ENCODE data around the gene GGACT. TPM values are rescaled to one million over a fixed set of nuclear protein-coding genes. Genes with fewer than 3 reads are reported as not detected.

Gene GGACT
- total RNA-seq, 2 donors from 2014 or later = 4.2 to 7.7 TPM

- no peaks in the 10 kb centered on the region for H3K36me3 Mint-ChIP-seq
- peak overlapping the region; percentile 55 for H3K4me3 Mint-ChIP-seq
- ATAC-seq (no peak), DNase-seq (ENCODE audit: low spot score) (no peak)
- peaks cover 22 to 34% of the 10 kb centered on the region in 2 donors for H3K4me1 Mint-ChIP-seq (ENCODE audit: low read depth in 2 of 2)
- H3K27me3 Mint-ChIP-seq = no peaks in the 10 kb centered on the region
- no peaks in the 10 kb centered on the region for H3K9me3 Mint-ChIP-seq
- H3K27ac Mint-ChIP-seq = peak overlapping the region in 1 of 2 donors; percentile 75
Measured at GRCh38 chr13:100497389-100497788, 91.2 kb downstream of the GGACT start.

GRCh38 chr13:100495455-100495854 is 93.1 kb downstream of the GGACT start:
- Mint-ChIP-seq H3K4me3 (no peak overlapping the region), H3K9me3 (no peaks in the 10 kb centered on the region), H3K27ac (peak overlapping the region in 1 of 2 donors; percentile 75), H3K4me1 (ENCODE audit: low read depth in 2 of 2) (peaks cover 29 to 39% of the 10 kb centered on the region in 2 donors), H3K27me3 (no peaks in the 10 kb centered on the region), H3K36me3 (no peaks in the 10 kb centered on the region)
- ATAC-seq (no peak), DNase-seq (ENCODE audit: low spot score) (no peak)

- ATAC-seq (peak; percentile 55 to 69), DNase-seq (ENCODE audit: low spot score) (no peak)
- peaks cover 32 to 33% of the 10 kb centered on the region in 2 donors for H3K4me1 Mint-ChIP-seq (ENCODE audit: low read depth in 2 of 2)
Measured at GRCh38 chr13:100493418-100493817, 95.2 kb downstream of the GGACT start.

GRCh38 chr13:100491164-100491842 is 97.3 kb downstream of the GGACT start:
- H3K27me3 Mint-ChIP-seq = no peaks in the 10 kb centered on the region
- H3K4me3 Mint-ChIP-seq = no peak overlapping the region
- H3K27ac Mint-ChIP-seq = peak overlapping the region in 1 of 2 donors; percentile 57
- H3K9me3 Mint-ChIP-seq = no peaks in the 10 kb centered on the region
- ATAC-seq = no peak
- DNase-seq (ENCODE audit: low spot score) = no peak
- H3K4me1 Mint-ChIP-seq (ENCODE audit: low read depth in 2 of 2) = peaks cover 22% of the 10 kb centered on the region in 2 donors
- H3K36me3 Mint-ChIP-seq = no peaks in the 10 kb centered on the region

More at GRCh38 chr13:100493418-100493817, 95.2 kb downstream of the GGACT start:
- H3K9me3 Mint-ChIP-seq = no peaks in the 10 kb centered on the region
- peak overlapping the region in 1 of 2 donors; percentile 53 for H3K27ac Mint-ChIP-seq
- H3K27me3 Mint-ChIP-seq = no peaks in the 10 kb centered on the region
- H3K4me3 Mint-ChIP-seq = peak overlapping the region; percentile 15
- no peaks in the 10 kb centered on the region for H3K36me3 Mint-ChIP-seq

- Mint-ChIP-seq H3K36me3 (no peaks in the 10 kb centered on the region), H3K27me3 (no peaks in the 10 kb centered on the region), H3K4me1 (ENCODE audit: low read depth in 2 of 2) (peaks cover 22 to 23% of the 10 kb centered on the region in 2 donors), H3K27ac (peak overlapping the region in 1 of 2 donors; percentile 57), H3K4me3 (no peak overlapping the region), H3K9me3 (no peaks in the 10 kb centered on the region)
- ATAC-seq = no peak
- DNase-seq (ENCODE audit: low spot score) = no peak
Measured at GRCh38 chr13:100490692-100491091, 97.9 kb downstream of the GGACT start.

- Mint-ChIP-seq H3K9me3 (peaks cover 2% of the 10 kb centered on the region), H3K36me3 (no peaks in the 10 kb centered on the region), H3K27ac (peak overlapping the region; percentile 86 to 94), H3K4me3 (peak overlapping the region; percentile 88), H3K27me3 (no peaks in the 10 kb centered on the region), H3K4me1 (ENCODE audit: low read depth in 2 of 2) (peaks cover 39 to 45% of the 10 kb centered on the region in 2 donors)
- ATAC-seq (peak; percentile 40 to 71), DNase-seq (ENCODE audit: low spot score) (no peak)
Measured at GRCh38 chr13:100485265-100485664, 103.3 kb downstream of the GGACT start.

GRCh38 chr13:100484702-100485101 is 103.9 kb downstream of the GGACT start:
- ATAC-seq = peak; percentile 87
- peak; percentile 68 for DNase-seq (ENCODE audit: low spot score)
- H3K4me3 Mint-ChIP-seq = peak overlapping the region; percentile 88
- H3K4me1 Mint-ChIP-seq (ENCODE audit: low read depth in 2 of 2) = peaks cover 37 to 43% of the 10 kb centered on the region in 2 donors
- no peaks in the 10 kb centered on the region for H3K27me3 Mint-ChIP-seq
- peaks cover 2% of the 10 kb centered on the region for H3K9me3 Mint-ChIP-seq
- H3K27ac Mint-ChIP-seq = peak overlapping the region; percentile 86 to 94
- H3K36me3 Mint-ChIP-seq = no peaks in the 10 kb centered on the region

GRCh38 chr13:100483841-100484381 is 104.7 kb downstream of the GGACT start:
- no peaks in the 10 kb centered on the region for H3K36me3 Mint-ChIP-seq
- ATAC-seq (peak; percentile 47 to 62), DNase-seq (ENCODE audit: low spot score) (no peak)
- peaks cover 2% of the 10 kb centered on the region for H3K9me3 Mint-ChIP-seq
- H3K27ac Mint-ChIP-seq = peak overlapping the region; percentile 86 to 94
- no peaks in the 10 kb centered on the region for H3K27me3 Mint-ChIP-seq
- peak overlapping the region; percentile 88 for H3K4me3 Mint-ChIP-seq
- peaks cover 34 to 39% of the 10 kb centered on the region in 2 donors for H3K4me1 Mint-ChIP-seq (ENCODE audit: low read depth in 2 of 2)

- peaks cover 34 to 39% of the 10 kb centered on the region in 2 donors for H3K4me1 Mint-ChIP-seq (ENCODE audit: low read depth in 2 of 2)
- ATAC-seq (no peak), DNase-seq (ENCODE audit: low spot score) (no peak)
- peak overlapping the region; percentile 88 for H3K4me3 Mint-ChIP-seq
- no peaks in the 10 kb centered on the region for H3K36me3 Mint-ChIP-seq
- peak overlapping the region; percentile 86 to 94 for H3K27ac Mint-ChIP-seq
- H3K27me3 Mint-ChIP-seq = no peaks in the 10 kb centered on the region
- H3K9me3 Mint-ChIP-seq = peaks cover 2% of the 10 kb centered on the region
Measured at GRCh38 chr13:100483139-100483538, 105.5 kb downstream of the GGACT start.

GRCh38 chr13:100480676-100481075 is 107.9 kb downstream of the GGACT start:
- H3K27me3 Mint-ChIP-seq = no peaks in the 10 kb centered on the region
- H3K4me1 Mint-ChIP-seq (ENCODE audit: low read depth in 2 of 2) = peaks cover 29 to 33% of the 10 kb centered on the region in 2 donors
- ATAC-seq = no peak
- H3K9me3 Mint-ChIP-seq = peaks cover 2% of the 10 kb centered on the region
- H3K4me3 Mint-ChIP-seq = no peak overlapping the region
- no peaks in the 10 kb centered on the region for H3K36me3 Mint-ChIP-seq
- no peak for DNase-seq (ENCODE audit: low spot score)
- H3K27ac Mint-ChIP-seq = no peak overlapping the region

Other genes with a start within 250 kb of the GGACT start
- 10 to 100 TPM in 1 of 2 donors, 1 to 10 TPM in 1; 9.8 to 19.7 TPM for gene TMTC4, start 86.0 kb upstream of the GGACT start, total RNA-seq